CD8-positive, alpha-beta memory T cell (primary cell): Measurements from ENCODE around the gene LYRM2. TPM values are rescaled to one million over a fixed set of nuclear protein-coding genes. Genes with fewer than 3 reads are reported as not detected.

ENCODE experiments used
- CTCF ChIA-PET: fragments of 350-600 bp; sonication (Branson Sonifier 250); formaldehyde crosslinking; loops from one replicate; lab custom pipeline; 2021; ENCODE audit warnings: antibody characterized with exemption; lab: Charles Lee
- POLR2A ChIA-PET: fragments of 350-600 bp; sonication (Branson Sonifier 250); formaldehyde crosslinking; loops from one replicate; lab custom pipeline; 2021; ENCODE audit warnings: antibody characterized with exemption; lab: Charles Lee
- DNase-seq, 5 donors: peaks; one replicate each; pipeline versions ENCODE4 v3.0.0 to v3.0.0-alpha.2; 2020 to 2022; ENCODE audit warnings: mixed read lengths in 1 of 5
- H3K27ac ChIP-seq: one replicate; pipeline ENCODE4 v1.7.0; 2013; ENCODE audit warnings: low read depth, mild to moderate bottlenecking, low read length, moderate library complexity
- H3K27me3 ChIP-seq: 2 replicates; pipeline ENCODE4 v1.7.0; 2013; ENCODE audit warnings: low read length, mild to moderate bottlenecking; ENCODE audit not compliant: insufficient read depth, poor library complexity, severe bottlenecking
- H3K36me3 ChIP-seq: 2 replicates; pipeline ENCODE4 v1.7.0; 2013; ENCODE audit warnings: mild to moderate bottlenecking, low read length, moderate library complexity; ENCODE audit not compliant: insufficient read depth
- H3K4me1 ChIP-seq: 2 replicates; pipeline ENCODE4 v1.7.0; 2013; ENCODE audit warnings: mild to moderate bottlenecking, low read length, moderate library complexity; ENCODE audit not compliant: insufficient read depth
- H3K4me3 ChIP-seq: 2 replicates; pipeline ENCODE4 v1.7.0; 2013; ENCODE audit warnings: mild to moderate bottlenecking, low read length
- H3K9me3 ChIP-seq: 2 replicates; pipeline ENCODE4 v1.7.0; 2013; ENCODE audit warnings: mild to moderate bottlenecking, low read length
- H3K27ac Mint-ChIP-seq, 8 donors: one replicate each; pipeline ENCODE4 v1.8.0; 2020 to 2021; ENCODE audit warnings: mixed read lengths in 8 of 8, mild to moderate bottlenecking in 6 of 8, inconsistent platforms in 3 of 8, moderate library complexity in 3 of 8
- H3K27me3 Mint-ChIP-seq, 2 donors: one replicate each; pipeline ENCODE4 v1.8.0; 2020 to 2021; ENCODE audit warnings: mixed read lengths in 2 of 2, mild to moderate bottlenecking in 1 of 2, moderate library complexity in 1 of 2
- H3K36me3 Mint-ChIP-seq, 3 donors: one replicate each; pipeline ENCODE4 v1.8.0; 2020 to 2021; ENCODE audit warnings: mixed read lengths in 3 of 3, inconsistent platforms in 1 of 3, mild to moderate bottlenecking in 1 of 3
- H3K4me1 Mint-ChIP-seq, 3 donors: one replicate each; pipeline ENCODE4 v1.8.0; 2020 to 2021; ENCODE audit warnings: mixed read lengths in 3 of 3, inconsistent platforms in 1 of 3, mild to moderate bottlenecking in 1 of 3
- H3K4me3 Mint-ChIP-seq, 7 donors: one replicate each; pipeline ENCODE4 v1.8.0; 2020 to 2021; ENCODE audit warnings: mixed read lengths in 7 of 7, mild to moderate bottlenecking in 6 of 7, moderate library complexity in 4 of 7, inconsistent platforms in 2 of 7
- H3K9me3 Mint-ChIP-seq, 5 donors: one replicate each; pipeline ENCODE4 v1.8.0; 2020 to 2022; ENCODE audit warnings: mixed read lengths in 5 of 5, mild to moderate bottlenecking in 3 of 5, moderate library complexity in 2 of 5, inconsistent platforms in 1 of 5
- polyA plus RNA-seq: library from polyadenylated mRNA; unstranded; fragments of 300-500 nt; fragmentation: Illumina TruSeq; gene quantifications from one replicate; pipeline ENCODE4 v1.2.3, GENCODE V29; 2021
- total RNA-seq, 2 experiments: library from RNA; stranded (reverse); gene quantifications; one replicate each; pipeline ENCODE4 v1.2.3, GENCODE V29; 2021

The LYRM2 gene
- total and polyA plus RNA-seq, 3 experiments from 2014 or later = 42.8 to 85.6 (median 46.2) TPM

GRCh38 chr6:89522778-89523177 is 115.8 kb downstream of the LYRM2 start:
- Histone ChIP-seq H3K9me3 (no peaks in the 10 kb centered on the region), H3K27me3 (no peaks in the 10 kb centered on the region), H3K27ac (no peak overlapping the region), H3K4me3 (no peak overlapping the region), H3K36me3 (no peaks in the 10 kb centered on the region), H3K4me1 (no peaks in the 10 kb centered on the region)
- no peak overlapping the region for H3K4me3 Mint-ChIP-seq
- ChIA-PET CTCF (interaction anchor here (1.1 kb wide), 1 partner anchor 12 kb away, joined by 3 read pairs; no protein-coding TSS in a partner anchor), POLR2A (no interaction called here)
- no peaks in the 10 kb centered on the region for H3K27me3 Mint-ChIP-seq
- H3K27ac Mint-ChIP-seq = no peak overlapping the region
- DNase-seq = no peak
- no peaks in the 10 kb centered on the region for H3K9me3 Mint-ChIP-seq
- H3K4me1 Mint-ChIP-seq = peaks cover 0 to 7% (median 2%) of the 10 kb centered on the region in 3 donors
- peaks cover 0 to under 1% (median 0%) of the 10 kb centered on the region in 3 donors for H3K36me3 Mint-ChIP-seq

- ChIA-PET POLR2A (no interaction called here), CTCF (interaction anchor here (0.8 kb wide), 1 partner anchor 10 kb away, joined by 3 read pairs; no protein-coding TSS in a partner anchor)
- H3K36me3 ChIP-seq = no peaks in the 10 kb centered on the region
- peaks cover 0 to 5% (median 0%) of the 10 kb centered on the region in 3 donors for H3K36me3 Mint-ChIP-seq
- no peak overlapping the region for H3K27ac ChIP-seq
- H3K4me3 ChIP-seq = no peak overlapping the region
- H3K27me3 Mint-ChIP-seq = peaks cover 0 to under 1% of the 10 kb centered on the region in 2 donors
- no peaks in the 10 kb centered on the region for H3K9me3 Mint-ChIP-seq
- H3K9me3 ChIP-seq = no peaks in the 10 kb centered on the region
- no peaks in the 10 kb centered on the region for H3K4me1 Mint-ChIP-seq
- H3K4me1 ChIP-seq = no peaks in the 10 kb centered on the region
- no peak overlapping the region for H3K27ac Mint-ChIP-seq
- H3K27me3 ChIP-seq = no peaks in the 10 kb centered on the region
- DNase-seq = no peak
- H3K4me3 Mint-ChIP-seq = no peak overlapping the region
Observed at GRCh38 chr6:89520736-89521135, 117.8 kb downstream of the LYRM2 start.

GRCh38 chr6:89518352-89519055 is 120.0 kb downstream of the LYRM2 start:
- ChIA-PET POLR2A (interaction anchor here (0.7 kb wide), 1 partner anchor 10 kb away, joined by 3 read pairs; no protein-coding TSS in a partner anchor), CTCF (interaction anchor here (0.6 kb wide), 1 partner anchor 17 kb away, joined by 3 read pairs; no protein-coding TSS in a partner anchor)
- H3K4me1 Mint-ChIP-seq = no peaks in the 10 kb centered on the region
- Histone ChIP-seq H3K27ac (no peak overlapping the region), H3K9me3 (no peaks in the 10 kb centered on the region), H3K4me3 (no peak overlapping the region), H3K4me1 (no peaks in the 10 kb centered on the region), H3K36me3 (no peaks in the 10 kb centered on the region), H3K27me3 (no peaks in the 10 kb centered on the region)
- H3K9me3 Mint-ChIP-seq = no peaks in the 10 kb centered on the region
- no peak overlapping the region for H3K4me3 Mint-ChIP-seq
- H3K36me3 Mint-ChIP-seq = peaks cover 0 to 5% (median 0%) of the 10 kb centered on the region in 3 donors
- peaks cover 0 to 3% of the 10 kb centered on the region in 2 donors for H3K27me3 Mint-ChIP-seq
- no peak overlapping the region for H3K27ac Mint-ChIP-seq
- DNase-seq = no peak

Other genes starting within 250 kb of the LYRM2 start
- gene RRAGD, start 226.5 kb downstream of the LYRM2 start, total RNA-seq = 1 to 10 TPM; 7.3 to 8.7 TPM
- gene RRAGD, start 226.5 kb downstream of the LYRM2 start, polyA plus RNA-seq = 1.4 TPM
- 1 to 10 TPM; 3.0 to 3.4 TPM for gene ANKRD6, start 205.6 kb downstream of the LYRM2 start, total RNA-seq
- 2.8 TPM for gene ANKRD6, start 205.6 kb downstream of the LYRM2 start, polyA plus RNA-seq
- gene MDN1, start 181.0 kb upstream of the LYRM2 start, total RNA-seq = 10 to 100 TPM; 63.3 to 63.6 TPM
- gene MDN1, start 181.0 kb upstream of the LYRM2 start, polyA plus RNA-seq = 8.6 TPM
- 10 to 100 TPM; 30.8 to 31.3 TPM for gene CASP8AP2, start 191.1 kb upstream of the LYRM2 start, total RNA-seq
- gene CASP8AP2, start 191.1 kb upstream of the LYRM2 start, polyA plus RNA-seq = 60.0 TPM